ENCODE results near the gene F8.
"Not testable (repeated sequence)": the region's sequence is repeated elsewhere in the genome, so short reads cannot be mapped to it uniquely, and the experiment has no call there.

The F8 gene

DNA sequence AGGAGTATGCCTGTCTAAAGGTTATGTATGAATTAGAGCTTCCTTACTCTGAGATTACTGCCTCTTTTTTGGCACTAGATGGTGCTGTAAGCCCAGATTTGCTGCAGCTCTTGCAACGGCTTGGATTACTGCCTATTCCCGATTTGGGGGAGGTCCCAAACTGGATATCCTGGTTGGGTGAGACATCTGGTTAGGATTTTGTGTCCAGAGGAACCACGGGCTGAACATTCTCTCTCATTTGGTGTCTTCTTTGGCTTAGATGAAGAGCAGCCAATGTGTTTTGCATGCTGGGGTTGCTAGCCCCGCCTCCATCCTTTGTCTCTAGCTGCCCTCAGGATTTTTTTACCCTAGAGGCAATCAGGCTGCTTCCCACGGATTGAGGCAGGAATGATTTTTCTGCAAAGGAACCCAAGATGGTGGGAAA, 104.5 kb downstream of the F8 start:
- POLR2A ChIA-PET: interaction anchor here (1.1 kb wide), 1 partner anchor 298 kb away, joined by 3 read pairs; the partner anchor contains the start of gene VBP1
- H3K27ac ChIP-seq (ENCODE audit: extremely low read depth, low read depth, low read length): no peak overlapping the region
- no peaks in the 10 kb centered on the region for H3K4me1 ChIP-seq (ENCODE audit: control insufficient read depth, insufficient read depth, low read length)
- no peak overlapping the region; the same call in 1 of the 2 replicates for H3K4me3 ChIP-seq (ENCODE audit: low read depth, low read length)
- H3K36me3 ChIP-seq (ENCODE audit: control insufficient read depth in 2 of 2, insufficient read depth in 1 of 2, low read length in 2 of 2): no peaks in the 10 kb centered on the region
- peak; percentile 30; the same call in 1 of the 2 replicates for TF ChIP-seq ZNF2 (tag by site-specific recombination; IDR thresholded peaks at IDR 0.05)
- no peak for TF ChIP-seq SP7 (tag by site-specific recombination; IDR thresholded peaks at IDR 0.05)
- no peak for TF ChIP-seq ZFP3 (tag by site-specific recombination; IDR thresholded peaks at IDR 0.05; ENCODE audit: low read depth)
- no peak; the same call in 1 of the 2 replicates for TF ChIP-seq SP2 (tag by site-specific recombination; IDR thresholded peaks at IDR 0.05)
- TF ChIP-seq ZBTB17 (tag by site-specific recombination; IDR thresholded peaks at IDR 0.05): peak; percentile 57
- no peak for TF ChIP-seq ZNF311 (tag by site-specific recombination; IDR thresholded peaks at IDR 0.05; ENCODE audit: borderline replicate concordance)
- no peak for TF ChIP-seq ZNF610 (tag by site-specific recombination; IDR thresholded peaks at IDR 0.05; ENCODE audit: borderline replicate concordance)
- TF ChIP-seq ZNF426 (tag by site-specific recombination; IDR thresholded peaks at IDR 0.05): no peak
- peak; percentile 100 for TF ChIP-seq ZNF654 (tag by site-specific recombination; IDR thresholded peaks at IDR 0.05; ENCODE audit: low read depth)
- TF ChIP-seq, protein P1, sequence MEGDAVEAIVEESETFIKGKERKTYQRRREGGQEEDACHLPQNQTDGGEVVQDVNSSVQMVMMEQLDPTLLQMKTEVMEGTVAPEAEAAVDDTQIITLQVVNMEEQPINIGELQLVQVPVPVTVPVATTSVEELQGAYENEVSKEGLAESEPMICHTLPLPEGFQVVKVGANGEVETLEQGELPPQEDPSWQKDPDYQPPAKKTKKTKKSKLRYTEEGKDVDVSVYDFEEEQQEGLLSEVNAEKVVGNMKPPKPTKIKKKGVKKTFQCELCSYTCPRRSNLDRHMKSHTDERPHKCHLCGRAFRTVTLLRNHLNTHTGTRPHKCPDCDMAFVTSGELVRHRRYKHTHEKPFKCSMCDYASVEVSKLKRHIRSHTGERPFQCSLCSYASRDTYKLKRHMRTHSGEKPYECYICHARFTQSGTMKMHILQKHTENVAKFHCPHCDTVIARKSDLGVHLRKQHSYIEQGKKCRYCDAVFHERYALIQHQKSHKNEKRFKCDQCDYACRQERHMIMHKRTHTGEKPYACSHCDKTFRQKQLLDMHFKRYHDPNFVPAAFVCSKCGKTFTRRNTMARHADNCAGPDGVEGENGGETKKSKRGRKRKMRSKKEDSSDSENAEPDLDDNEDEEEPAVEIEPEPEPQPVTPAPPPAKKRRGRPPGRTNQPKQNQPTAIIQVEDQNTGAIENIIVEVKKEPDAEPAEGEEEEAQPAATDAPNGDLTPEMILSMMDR (tag by site-specific recombination; IDR thresholded peaks at IDR 0.05): peak; percentile 81
- TF ChIP-seq SP3 (tag by site-specific recombination; IDR thresholded peaks at IDR 0.05): peak; percentile 44; the same call in 1 of the 2 replicates
- 0 out of 2 replicates have a peak, but pooled peaks have one; percentile 24 for TF ChIP-seq ZNF561 (tag by site-specific recombination; IDR thresholded peaks at IDR 0.05; ENCODE audit: borderline replicate concordance)
- no peak for TF ChIP-seq ZNF24 (tag by site-specific recombination; IDR thresholded peaks at IDR 0.05)
- CTCF ChIA-PET: interaction anchor here (0.6 to 2.9 kb wide), 46 partner anchors 8 to 732 kb away, joined by 3 to 51 read pairs (median 5); partner anchors contain the start of gene BRCC3
- H3K9me3 ChIP-seq (ENCODE audit: control insufficient read depth, insufficient read depth, low read depth, low read length): no peaks in the 10 kb centered on the region

DNA sequence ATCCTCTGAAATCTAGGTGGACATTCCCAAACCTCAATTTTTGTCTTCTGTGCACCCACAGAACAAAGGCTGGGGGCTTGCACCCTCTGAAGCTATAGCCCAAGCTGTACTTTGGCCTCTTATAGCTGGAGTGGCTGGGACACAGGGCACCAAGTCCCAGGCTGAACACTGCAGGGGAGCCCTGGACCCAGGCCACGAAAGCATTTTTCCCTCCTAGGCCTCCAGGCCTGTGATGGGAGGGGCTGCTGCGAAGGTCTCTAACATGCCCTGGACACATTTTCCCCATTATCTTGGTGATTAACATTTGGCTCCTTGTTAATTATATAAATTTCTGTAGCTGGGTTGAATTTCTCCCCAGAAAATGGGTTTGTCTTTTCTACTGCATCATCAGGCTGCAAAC, 108.5 kb downstream of the F8 start:
- POLR2A ChIA-PET: no interaction called here

DNA sequence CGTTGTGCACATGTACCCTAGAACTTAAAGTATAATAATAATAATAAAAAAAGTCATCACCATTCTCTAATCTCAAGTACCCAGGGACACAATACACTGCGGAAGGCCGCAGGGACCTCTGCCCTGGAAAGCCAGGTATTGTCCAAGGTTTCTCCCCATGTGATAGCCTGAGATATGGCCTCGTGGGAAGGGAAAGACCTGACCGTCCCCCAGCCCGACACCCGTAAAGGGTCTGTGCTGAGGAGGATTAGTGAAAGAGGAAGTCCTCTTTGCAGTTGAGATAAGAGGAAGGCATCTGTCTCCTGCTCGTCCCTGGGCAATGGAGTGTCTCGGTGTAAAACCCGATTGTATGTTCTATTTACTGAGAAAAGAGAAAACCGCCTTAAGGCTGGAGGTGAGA, 112.0 kb downstream of the F8 start:
- H3K27ac ChIP-seq (ENCODE audit: extremely low read depth, low read depth, low read length); H3K9me3 ChIP-seq (ENCODE audit: control insufficient read depth, insufficient read depth, low read depth, low read length); CTCF ChIA-PET; H3K36me3 ChIP-seq (ENCODE audit: control insufficient read depth in 2 of 2, insufficient read depth in 1 of 2, low read length in 2 of 2); H3K4me1 ChIP-seq (ENCODE audit: control insufficient read depth, insufficient read depth, low read length); H3K4me3 ChIP-seq (ENCODE audit: low read depth, low read length); POLR2A ChIA-PET: not testable (repeated sequence)

More for the DNA sequence above, 108.5 kb downstream of the F8 start:
- no peak overlapping the region for H3K27ac ChIP-seq (ENCODE audit: extremely low read depth, low read depth, low read length)
- TF ChIP-seq, protein P2, sequence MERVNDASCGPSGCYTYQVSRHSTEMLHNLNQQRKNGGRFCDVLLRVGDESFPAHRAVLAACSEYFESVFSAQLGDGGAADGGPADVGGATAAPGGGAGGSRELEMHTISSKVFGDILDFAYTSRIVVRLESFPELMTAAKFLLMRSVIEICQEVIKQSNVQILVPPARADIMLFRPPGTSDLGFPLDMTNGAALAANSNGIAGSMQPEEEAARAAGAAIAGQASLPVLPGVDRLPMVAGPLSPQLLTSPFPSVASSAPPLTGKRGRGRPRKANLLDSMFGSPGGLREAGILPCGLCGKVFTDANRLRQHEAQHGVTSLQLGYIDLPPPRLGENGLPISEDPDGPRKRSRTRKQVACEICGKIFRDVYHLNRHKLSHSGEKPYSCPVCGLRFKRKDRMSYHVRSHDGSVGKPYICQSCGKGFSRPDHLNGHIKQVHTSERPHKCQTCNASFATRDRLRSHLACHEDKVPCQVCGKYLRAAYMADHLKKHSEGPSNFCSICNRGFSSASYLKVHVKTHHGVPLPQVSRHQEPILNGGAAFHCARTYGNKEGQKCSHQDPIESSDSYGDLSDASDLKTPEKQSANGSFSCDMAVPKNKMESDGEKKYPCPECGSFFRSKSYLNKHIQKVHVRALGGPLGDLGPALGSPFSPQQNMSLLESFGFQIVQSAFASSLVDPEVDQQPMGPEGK (tag by site-specific recombination; IDR thresholded peaks at IDR 0.05): no peak
- TF ChIP-seq ZNF10 (tag by site-specific recombination; IDR thresholded peaks at IDR 0.05) (no peak), ZNF626 (tag by site-specific recombination; IDR thresholded peaks at IDR 0.05) (no peak), TRIM28 (IDR thresholded peaks at IDR 0.05; ENCODE audit: borderline replicate concordance, low read length) (no peak), ZNF174 (tag by site-specific recombination; IDR thresholded peaks at IDR 0.05) (no peak), ZNF837 (tag by site-specific recombination; IDR thresholded peaks at IDR 0.05) (no peak), SETDB1 (IDR thresholded peaks at IDR 0.05; ENCODE audit: insufficient read length, low read length) (peak; percentile 14), ZNF623 (tag by site-specific recombination; IDR thresholded peaks at IDR 0.05) (no peak), ZNF585B (tag by site-specific recombination; IDR thresholded peaks at IDR 0.05) (peak; percentile 95)
- TF ChIP-seq, protein P3, sequence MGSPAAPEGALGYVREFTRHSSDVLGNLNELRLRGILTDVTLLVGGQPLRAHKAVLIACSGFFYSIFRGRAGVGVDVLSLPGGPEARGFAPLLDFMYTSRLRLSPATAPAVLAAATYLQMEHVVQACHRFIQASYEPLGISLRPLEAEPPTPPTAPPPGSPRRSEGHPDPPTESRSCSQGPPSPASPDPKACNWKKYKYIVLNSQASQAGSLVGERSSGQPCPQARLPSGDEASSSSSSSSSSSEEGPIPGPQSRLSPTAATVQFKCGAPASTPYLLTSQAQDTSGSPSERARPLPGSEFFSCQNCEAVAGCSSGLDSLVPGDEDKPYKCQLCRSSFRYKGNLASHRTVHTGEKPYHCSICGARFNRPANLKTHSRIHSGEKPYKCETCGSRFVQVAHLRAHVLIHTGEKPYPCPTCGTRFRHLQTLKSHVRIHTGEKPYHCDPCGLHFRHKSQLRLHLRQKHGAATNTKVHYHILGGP (tag by site-specific recombination; IDR thresholded peaks at IDR 0.05): no peak
- no peak overlapping the region for H3K4me3 ChIP-seq (ENCODE audit: low read depth, low read length)
- CTCF ChIA-PET: no interaction called here
- H3K4me1 ChIP-seq (ENCODE audit: control insufficient read depth, insufficient read depth, low read length): no peaks in the 10 kb centered on the region
- no peaks in the 10 kb centered on the region for H3K9me3 ChIP-seq (ENCODE audit: control insufficient read depth, insufficient read depth, low read depth, low read length)
- no peaks in the 10 kb centered on the region for H3K36me3 ChIP-seq (ENCODE audit: control insufficient read depth in 2 of 2, insufficient read depth in 1 of 2, low read length in 2 of 2)

Measured in HEK293 (cell line).